ENCODE results near the gene TOP2B. TPM values are rescaled to one million over a fixed set of nuclear protein-coding genes. Genes with fewer than 3 reads are reported as not detected.

TOP2B gene
- total and polyA plus RNA-seq, 2 experiments from 2014 or later: 92.0 to 179 TPM

DNA sequence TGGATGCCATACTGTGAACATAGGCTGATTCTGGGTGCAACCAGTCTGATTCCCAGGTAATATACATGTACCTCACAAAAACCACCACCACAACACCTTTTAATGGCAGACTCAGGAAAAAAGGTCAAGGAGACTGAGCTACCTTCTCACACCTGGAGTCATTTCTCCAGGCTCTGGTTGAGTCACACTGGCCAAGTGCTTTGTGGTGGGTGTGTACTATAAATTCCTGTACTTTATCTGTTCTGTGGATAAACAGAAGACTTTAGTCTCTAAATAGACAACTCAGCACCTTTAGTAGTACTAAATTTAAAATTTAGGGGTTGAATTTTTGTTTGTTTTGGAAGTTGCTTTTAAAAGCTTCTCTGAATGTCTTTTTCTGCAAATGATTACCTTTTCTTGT lies 46.7 kb downstream of the TOP2B start:
- Histone ChIP-seq H3K4me2 (no peak overlapping the region), H3F3A (replicated peaks; ENCODE audit: low read depth) (no peaks in the 10 kb centered on the region), H3K36me3 (ENCODE audit: insufficient read depth) (peaks cover 46% of the 10 kb centered on the region), H3K27me3 (ENCODE audit: insufficient read depth) (no peaks in the 10 kb centered on the region), H3K4me1 (ENCODE audit: insufficient read depth) (no peaks in the 10 kb centered on the region), H3K9me2 (ENCODE audit: insufficient read depth) (no peaks in the 10 kb centered on the region), H2AFZ (no peak overlapping the region), H3K4me3 (no peak overlapping the region), H3K79me2 (replicated peaks; ENCODE audit: insufficient read depth) (no peaks in the 10 kb centered on the region), H3K27ac (ENCODE audit: low read depth) (no peak overlapping the region), H4K20me1 (replicated peaks; ENCODE audit: insufficient read depth) (no peaks in the 10 kb centered on the region)
- DNase-seq (ENCODE audit: low spot score) (no peak), ATAC-seq (no peak)
- no peaks in the 10 kb centered on the region for H3K27me3 Mint-ChIP-seq (ENCODE audit: insufficient read depth, low read depth, poor library complexity)
- H3K9me3 Mint-ChIP-seq: no peaks in the 10 kb centered on the region
- H3K4me3 Mint-ChIP-seq: no peak overlapping the region
- H3K27ac Mint-ChIP-seq: no peak overlapping the region
- TF ChIP-seq JUNB (IDR thresholded peaks at IDR 0.05; ENCODE audit: unreplicated experiment): no peak
- TF ChIP-seq, protein P1, sequence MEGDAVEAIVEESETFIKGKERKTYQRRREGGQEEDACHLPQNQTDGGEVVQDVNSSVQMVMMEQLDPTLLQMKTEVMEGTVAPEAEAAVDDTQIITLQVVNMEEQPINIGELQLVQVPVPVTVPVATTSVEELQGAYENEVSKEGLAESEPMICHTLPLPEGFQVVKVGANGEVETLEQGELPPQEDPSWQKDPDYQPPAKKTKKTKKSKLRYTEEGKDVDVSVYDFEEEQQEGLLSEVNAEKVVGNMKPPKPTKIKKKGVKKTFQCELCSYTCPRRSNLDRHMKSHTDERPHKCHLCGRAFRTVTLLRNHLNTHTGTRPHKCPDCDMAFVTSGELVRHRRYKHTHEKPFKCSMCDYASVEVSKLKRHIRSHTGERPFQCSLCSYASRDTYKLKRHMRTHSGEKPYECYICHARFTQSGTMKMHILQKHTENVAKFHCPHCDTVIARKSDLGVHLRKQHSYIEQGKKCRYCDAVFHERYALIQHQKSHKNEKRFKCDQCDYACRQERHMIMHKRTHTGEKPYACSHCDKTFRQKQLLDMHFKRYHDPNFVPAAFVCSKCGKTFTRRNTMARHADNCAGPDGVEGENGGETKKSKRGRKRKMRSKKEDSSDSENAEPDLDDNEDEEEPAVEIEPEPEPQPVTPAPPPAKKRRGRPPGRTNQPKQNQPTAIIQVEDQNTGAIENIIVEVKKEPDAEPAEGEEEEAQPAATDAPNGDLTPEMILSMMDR (conservative IDR thresholded peaks at IDR 0.05; ENCODE audit: low read depth in 2 of 2): no peak
- TF ChIP-seq CREB1 (CRISPR knock-in tag; IDR thresholded peaks at IDR 0.05; ENCODE audit: low read depth): no peak
- no peak for TF ChIP-seq NANOG (IDR thresholded peaks at IDR 0.05; ENCODE audit: borderline replicate concordance)
- TF ChIP-seq POLR2AphosphoS5 (IDR thresholded peaks at IDR 0.05; ENCODE audit: low read depth): no peak
- TF ChIP-seq, protein P2, sequence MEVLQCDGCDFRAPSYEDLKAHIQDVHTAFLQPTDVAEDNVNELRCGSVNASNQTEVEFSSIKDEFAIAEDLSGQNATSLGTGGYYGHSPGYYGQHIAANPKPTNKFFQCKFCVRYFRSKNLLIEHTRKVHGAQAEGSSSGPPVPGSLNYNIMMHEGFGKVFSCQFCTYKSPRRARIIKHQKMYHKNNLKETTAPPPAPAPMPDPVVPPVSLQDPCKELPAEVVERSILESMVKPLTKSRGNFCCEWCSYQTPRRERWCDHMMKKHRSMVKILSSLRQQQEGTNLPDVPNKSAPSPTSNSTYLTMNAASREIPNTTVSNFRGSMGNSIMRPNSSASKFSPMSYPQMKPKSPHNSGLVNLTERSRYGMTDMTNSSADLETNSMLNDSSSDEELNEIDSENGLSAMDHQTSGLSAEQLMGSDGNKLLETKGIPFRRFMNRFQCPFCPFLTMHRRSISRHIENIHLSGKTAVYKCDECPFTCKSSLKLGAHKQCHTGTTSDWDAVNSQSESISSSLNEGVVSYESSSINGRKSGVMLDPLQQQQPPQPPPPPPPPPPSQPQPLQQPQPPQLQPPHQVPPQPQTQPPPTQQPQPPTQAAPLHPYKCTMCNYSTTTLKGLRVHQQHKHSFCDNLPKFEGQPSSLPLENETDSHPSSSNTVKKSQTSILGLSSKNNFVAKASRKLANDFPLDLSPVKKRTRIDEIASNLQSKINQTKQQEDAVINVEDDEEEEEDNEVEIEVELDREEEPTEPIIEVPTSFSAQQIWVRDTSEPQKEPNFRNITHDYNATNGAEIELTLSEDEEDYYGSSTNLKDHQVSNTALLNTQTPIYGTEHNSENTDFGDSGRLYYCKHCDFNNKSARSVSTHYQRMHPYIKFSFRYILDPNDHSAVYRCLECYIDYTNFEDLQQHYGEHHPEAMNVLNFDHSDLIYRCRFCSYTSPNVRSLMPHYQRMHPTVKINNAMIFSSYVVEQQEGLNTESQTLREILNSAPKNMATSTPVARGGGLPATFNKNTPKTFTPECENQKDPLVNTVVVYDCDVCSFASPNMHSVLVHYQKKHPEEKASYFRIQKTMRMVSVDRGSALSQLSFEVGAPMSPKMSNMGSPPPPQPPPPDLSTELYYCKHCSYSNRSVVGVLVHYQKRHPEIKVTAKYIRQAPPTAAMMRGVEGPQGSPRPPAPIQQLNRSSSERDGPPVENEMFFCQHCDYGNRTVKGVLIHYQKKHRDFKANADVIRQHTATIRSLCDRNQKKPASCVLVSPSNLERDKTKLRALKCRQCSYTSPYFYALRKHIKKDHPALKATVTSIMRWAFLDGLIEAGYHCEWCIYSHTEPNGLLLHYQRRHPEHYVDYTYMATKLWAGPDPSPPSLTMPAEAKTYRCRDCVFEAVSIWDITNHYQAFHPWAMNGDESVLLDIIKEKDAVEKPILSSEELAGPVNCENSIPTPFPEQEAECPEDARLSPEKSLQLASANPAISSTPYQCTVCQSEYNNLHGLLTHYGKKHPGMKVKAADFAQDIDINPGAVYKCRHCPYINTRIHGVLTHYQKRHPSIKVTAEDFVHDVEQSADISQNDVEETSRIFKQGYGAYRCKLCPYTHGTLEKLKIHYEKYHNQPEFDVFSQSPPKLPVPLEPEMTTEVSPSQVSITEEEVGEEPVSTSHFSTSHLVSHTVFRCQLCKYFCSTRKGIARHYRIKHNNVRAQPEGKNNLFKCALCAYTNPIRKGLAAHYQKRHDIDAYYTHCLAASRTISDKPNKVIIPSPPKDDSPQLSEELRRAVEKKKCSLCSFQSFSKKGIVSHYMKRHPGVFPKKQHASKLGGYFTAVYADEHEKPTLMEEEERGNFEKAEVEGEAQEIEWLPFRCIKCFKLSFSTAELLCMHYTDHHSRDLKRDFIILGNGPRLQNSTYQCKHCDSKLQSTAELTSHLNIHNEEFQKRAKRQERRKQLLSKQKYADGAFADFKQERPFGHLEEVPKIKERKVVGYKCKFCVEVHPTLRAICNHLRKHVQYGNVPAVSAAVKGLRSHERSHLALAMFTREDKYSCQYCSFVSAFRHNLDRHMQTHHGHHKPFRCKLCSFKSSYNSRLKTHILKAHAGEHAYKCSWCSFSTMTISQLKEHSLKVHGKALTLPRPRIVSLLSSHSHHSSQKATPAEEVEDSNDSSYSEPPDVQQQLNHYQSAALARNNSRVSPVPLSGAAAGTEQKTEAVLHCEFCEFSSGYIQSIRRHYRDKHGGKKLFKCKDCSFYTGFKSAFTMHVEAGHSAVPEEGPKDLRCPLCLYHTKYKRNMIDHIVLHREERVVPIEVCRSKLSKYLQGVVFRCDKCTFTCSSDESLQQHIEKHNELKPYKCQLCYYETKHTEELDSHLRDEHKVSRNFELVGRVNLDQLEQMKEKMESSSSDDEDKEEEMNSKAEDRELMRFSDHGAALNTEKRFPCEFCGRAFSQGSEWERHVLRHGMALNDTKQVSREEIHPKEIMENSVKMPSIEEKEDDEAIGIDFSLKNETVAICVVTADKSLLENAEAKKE (CRISPR knock-in tag; IDR thresholded peaks at IDR 0.05): no peak
- no peak for TF ChIP-seq STAT1 (IDR thresholded peaks at IDR 0.05; ENCODE audit: unreplicated experiment)
- TF ChIP-seq EZH2 (IDR thresholded peaks at IDR 0.05; ENCODE audit: low read depth, unreplicated experiment): no peak
- no peak for TF ChIP-seq EZH2phosphoT487 (IDR thresholded peaks at IDR 0.05; ENCODE audit: unreplicated experiment)
- TF ChIP-seq, protein P3, sequence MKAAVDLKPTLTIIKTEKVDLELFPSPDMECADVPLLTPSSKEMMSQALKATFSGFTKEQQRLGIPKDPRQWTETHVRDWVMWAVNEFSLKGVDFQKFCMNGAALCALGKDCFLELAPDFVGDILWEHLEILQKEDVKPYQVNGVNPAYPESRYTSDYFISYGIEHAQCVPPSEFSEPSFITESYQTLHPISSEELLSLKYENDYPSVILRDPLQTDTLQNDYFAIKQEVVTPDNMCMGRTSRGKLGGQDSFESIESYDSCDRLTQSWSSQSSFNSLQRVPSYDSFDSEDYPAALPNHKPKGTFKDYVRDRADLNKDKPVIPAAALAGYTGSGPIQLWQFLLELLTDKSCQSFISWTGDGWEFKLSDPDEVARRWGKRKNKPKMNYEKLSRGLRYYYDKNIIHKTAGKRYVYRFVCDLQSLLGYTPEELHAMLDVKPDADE (IDR thresholded peaks at IDR 0.05): no peak
- TF ChIP-seq, protein P4, sequence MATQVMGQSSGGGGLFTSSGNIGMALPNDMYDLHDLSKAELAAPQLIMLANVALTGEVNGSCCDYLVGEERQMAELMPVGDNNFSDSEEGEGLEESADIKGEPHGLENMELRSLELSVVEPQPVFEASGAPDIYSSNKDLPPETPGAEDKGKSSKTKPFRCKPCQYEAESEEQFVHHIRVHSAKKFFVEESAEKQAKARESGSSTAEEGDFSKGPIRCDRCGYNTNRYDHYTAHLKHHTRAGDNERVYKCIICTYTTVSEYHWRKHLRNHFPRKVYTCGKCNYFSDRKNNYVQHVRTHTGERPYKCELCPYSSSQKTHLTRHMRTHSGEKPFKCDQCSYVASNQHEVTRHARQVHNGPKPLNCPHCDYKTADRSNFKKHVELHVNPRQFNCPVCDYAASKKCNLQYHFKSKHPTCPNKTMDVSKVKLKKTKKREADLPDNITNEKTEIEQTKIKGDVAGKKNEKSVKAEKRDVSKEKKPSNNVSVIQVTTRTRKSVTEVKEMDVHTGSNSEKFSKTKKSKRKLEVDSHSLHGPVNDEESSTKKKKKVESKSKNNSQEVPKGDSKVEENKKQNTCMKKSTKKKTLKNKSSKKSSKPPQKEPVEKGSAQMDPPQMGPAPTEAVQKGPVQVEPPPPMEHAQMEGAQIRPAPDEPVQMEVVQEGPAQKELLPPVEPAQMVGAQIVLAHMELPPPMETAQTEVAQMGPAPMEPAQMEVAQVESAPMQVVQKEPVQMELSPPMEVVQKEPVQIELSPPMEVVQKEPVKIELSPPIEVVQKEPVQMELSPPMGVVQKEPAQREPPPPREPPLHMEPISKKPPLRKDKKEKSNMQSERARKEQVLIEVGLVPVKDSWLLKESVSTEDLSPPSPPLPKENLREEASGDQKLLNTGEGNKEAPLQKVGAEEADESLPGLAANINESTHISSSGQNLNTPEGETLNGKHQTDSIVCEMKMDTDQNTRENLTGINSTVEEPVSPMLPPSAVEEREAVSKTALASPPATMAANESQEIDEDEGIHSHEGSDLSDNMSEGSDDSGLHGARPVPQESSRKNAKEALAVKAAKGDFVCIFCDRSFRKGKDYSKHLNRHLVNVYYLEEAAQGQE (IDR thresholded peaks at IDR 0.05; ENCODE audit: unreplicated experiment): no peak
- no peak for TF ChIP-seq ZNF331 (CRISPR knock-in tag; IDR thresholded peaks at IDR 0.05; ENCODE audit: low read depth)
- no peak for TF ChIP-seq ZNF114 (CRISPR knock-in tag; IDR thresholded peaks at IDR 0.05)
- peaks cover 46% of the 10 kb centered on the region for H3K36me3 Mint-ChIP-seq (ENCODE audit: low read depth)
- H3K4me1 Mint-ChIP-seq: no peaks in the 10 kb centered on the region

Measured in GM23338 (cell line).